ENCODE data around the gene PLXNA2.
A peak's percentile ranks its signal among the peaks of the same experiment; 100 is the strongest.

The PLXNA2 gene

GRCh38 chr1:208074353-208074752 lies 169.8 kb downstream of the PLXNA2 start:
- ATAC-seq: no peak
- no peak for TF ChIP-seq ARNTL (CRISPR knock-in tag; IDR thresholded peaks at IDR 0.05; ENCODE audit: borderline replicate concordance, low read depth)
- no peak for TF ChIP-seq CSDC2 (CRISPR knock-in tag; IDR thresholded peaks at IDR 0.05)
- TF ChIP-seq GLIS3 (CRISPR knock-in tag; IDR thresholded peaks at IDR 0.05): no peak
- no peak for TF ChIP-seq TOX (CRISPR knock-in tag; IDR thresholded peaks at IDR 0.05; ENCODE audit: borderline replicate concordance)
- no peak for TF ChIP-seq ZC3H10 (CRISPR knock-in tag; IDR thresholded peaks at IDR 0.05)
- TF ChIP-seq CREB5 (CRISPR knock-in tag; IDR thresholded peaks at IDR 0.05; ENCODE audit: low read depth): no peak
- no peak for TF ChIP-seq TSHZ2 (CRISPR knock-in tag; IDR thresholded peaks at IDR 0.05)
- TF ChIP-seq PPARA (CRISPR knock-in tag; IDR thresholded peaks at IDR 0.05; ENCODE audit: borderline replicate concordance): no peak
- no peak for TF ChIP-seq ZNF8 (CRISPR knock-in tag; IDR thresholded peaks at IDR 0.05)

DNA sequence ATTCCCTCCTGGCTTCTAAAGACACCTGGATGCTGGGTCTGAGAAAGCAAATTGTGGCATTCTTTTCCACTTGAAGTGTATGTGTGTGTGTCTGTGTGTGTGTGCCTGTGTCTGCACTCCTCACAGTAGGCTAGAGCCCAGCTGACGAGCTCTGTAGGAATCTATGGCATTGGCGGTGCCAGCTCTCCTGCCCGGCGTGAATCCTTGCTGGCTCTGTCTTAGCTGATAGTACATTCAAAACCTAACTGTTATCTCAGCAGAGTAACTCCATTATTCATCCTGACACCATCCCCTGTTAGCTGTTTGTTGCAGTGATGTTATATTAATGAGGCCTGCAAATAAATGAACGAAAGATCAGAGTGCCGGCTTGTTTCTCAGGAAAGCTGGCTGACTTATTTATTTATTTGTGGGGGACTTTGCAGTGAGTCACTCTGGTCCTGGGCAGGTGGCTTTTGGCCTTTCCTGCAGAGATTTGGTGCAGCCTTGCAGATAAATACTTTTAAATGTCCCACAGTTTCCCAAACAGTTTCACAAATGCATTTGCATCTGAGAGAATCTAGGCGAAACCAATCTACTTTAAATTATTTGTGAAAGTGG lies 172.7 kb downstream of the PLXNA2 start:
- TF ChIP-seq TCF4 (CRISPR knock-in tag; IDR thresholded peaks at IDR 0.05; ENCODE audit: borderline replicate concordance) (no peak), ZFP3 (CRISPR knock-in tag; IDR thresholded peaks at IDR 0.05) (peak; percentile 92)
- ATAC-seq: no peak

GRCh38 chr1:208069908-208070307 lies 174.3 kb downstream of the PLXNA2 start:
- TF ChIP-seq ARNTL (CRISPR knock-in tag; IDR thresholded peaks at IDR 0.05; ENCODE audit: borderline replicate concordance, low read depth) (no peak), BACH2 (CRISPR knock-in tag; IDR thresholded peaks at IDR 0.05; ENCODE audit: borderline replicate concordance) (no peak), SNAI2 (CRISPR knock-in tag; IDR thresholded peaks at IDR 0.05) (no peak), ESRRG (CRISPR knock-in tag; IDR thresholded peaks at IDR 0.05) (no peak), ZNF565 (CRISPR knock-in tag; conservative IDR thresholded peaks at IDR 0.05; ENCODE audit: low read depth) (no peak), ZNF70 (CRISPR knock-in tag; IDR thresholded peaks at IDR 0.05) (no peak), PPARA (CRISPR knock-in tag; IDR thresholded peaks at IDR 0.05; ENCODE audit: borderline replicate concordance) (no peak), CSDC2 (CRISPR knock-in tag; IDR thresholded peaks at IDR 0.05) (no peak), OSR1 (CRISPR knock-in tag; IDR thresholded peaks at IDR 0.05) (no peak)
- TF ChIP-seq, protein P1, sequence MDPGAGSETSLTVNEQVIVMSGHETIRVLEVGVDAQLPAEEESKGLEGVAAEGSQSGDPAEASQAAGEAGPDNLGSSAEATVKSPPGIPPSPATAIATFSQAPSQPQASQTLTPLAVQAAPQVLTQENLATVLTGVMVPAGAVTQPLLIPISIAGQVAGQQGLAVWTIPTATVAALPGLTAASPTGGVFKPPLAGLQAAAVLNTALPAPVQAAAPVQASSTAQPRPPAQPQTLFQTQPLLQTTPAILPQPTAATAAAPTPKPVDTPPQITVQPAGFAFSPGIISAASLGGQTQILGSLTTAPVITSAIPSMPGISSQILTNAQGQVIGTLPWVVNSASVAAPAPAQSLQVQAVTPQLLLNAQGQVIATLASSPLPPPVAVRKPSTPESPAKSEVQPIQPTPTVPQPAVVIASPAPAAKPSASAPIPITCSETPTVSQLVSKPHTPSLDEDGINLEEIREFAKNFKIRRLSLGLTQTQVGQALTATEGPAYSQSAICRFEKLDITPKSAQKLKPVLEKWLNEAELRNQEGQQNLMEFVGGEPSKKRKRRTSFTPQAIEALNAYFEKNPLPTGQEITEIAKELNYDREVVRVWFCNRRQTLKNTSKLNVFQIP (CRISPR knock-in tag; IDR thresholded peaks at IDR 0.05; ENCODE audit: borderline replicate concordance, low read depth): no peak
- ATAC-seq: no peak

- TF ChIP-seq TCF4 (CRISPR knock-in tag; IDR thresholded peaks at IDR 0.05; ENCODE audit: borderline replicate concordance): peak; percentile 50; the same call in 1 of the 2 replicates
- no peak for TF ChIP-seq ZFP30 (CRISPR knock-in tag; IDR thresholded peaks at IDR 0.05)
- no peak; the same call in 2 of the 3 replicates for ATAC-seq
Observed at GRCh38 chr1:208069317-208069716, 174.9 kb downstream of the PLXNA2 start.

DNA sequence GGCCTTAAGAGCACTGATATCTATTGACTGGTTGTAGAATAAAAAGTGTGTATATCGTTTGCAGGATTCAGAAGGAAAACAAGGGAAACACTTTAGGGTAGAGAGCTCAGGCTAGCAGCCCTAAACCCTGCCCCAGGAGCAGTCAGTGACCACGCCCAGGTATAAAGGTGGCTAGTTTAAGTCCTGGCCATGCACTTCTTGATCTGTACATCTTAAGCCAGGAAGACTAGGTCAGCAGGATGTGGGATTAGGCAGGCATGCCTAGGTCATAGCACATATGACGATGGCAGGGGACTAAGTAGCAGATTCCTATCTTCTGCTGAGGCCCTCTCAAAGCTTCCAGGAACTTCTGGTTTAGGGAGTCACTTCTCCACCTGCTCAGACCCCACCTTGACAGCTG lies 175.3 kb downstream of the PLXNA2 start:
- no peak for ATAC-seq

More for the DNA sequence above, 175.3 kb downstream of the PLXNA2 start:
- TF ChIP-seq OSR1 (CRISPR knock-in tag; IDR thresholded peaks at IDR 0.05) (no peak), TSHZ2 (CRISPR knock-in tag; IDR thresholded peaks at IDR 0.05) (no peak), CREB5 (CRISPR knock-in tag; IDR thresholded peaks at IDR 0.05; ENCODE audit: low read depth) (no peak), ISL1 (CRISPR knock-in tag; IDR thresholded peaks at IDR 0.05) (no peak), TCF4 (CRISPR knock-in tag; IDR thresholded peaks at IDR 0.05; ENCODE audit: borderline replicate concordance) (no peak), ARNTL (CRISPR knock-in tag; IDR thresholded peaks at IDR 0.05; ENCODE audit: borderline replicate concordance, low read depth) (no peak), ZC3H10 (CRISPR knock-in tag; IDR thresholded peaks at IDR 0.05) (no peak), GLIS3 (CRISPR knock-in tag; IDR thresholded peaks at IDR 0.05) (no peak), ESRRG (CRISPR knock-in tag; IDR thresholded peaks at IDR 0.05) (no peak), BACH2 (CRISPR knock-in tag; IDR thresholded peaks at IDR 0.05; ENCODE audit: borderline replicate concordance) (no peak), ZNF565 (CRISPR knock-in tag; conservative IDR thresholded peaks at IDR 0.05; ENCODE audit: low read depth) (no peak), ZNF8 (CRISPR knock-in tag; IDR thresholded peaks at IDR 0.05) (no peak), RARB (CRISPR knock-in tag; IDR thresholded peaks at IDR 0.05) (no peak)
- TF ChIP-seq, protein P2, sequence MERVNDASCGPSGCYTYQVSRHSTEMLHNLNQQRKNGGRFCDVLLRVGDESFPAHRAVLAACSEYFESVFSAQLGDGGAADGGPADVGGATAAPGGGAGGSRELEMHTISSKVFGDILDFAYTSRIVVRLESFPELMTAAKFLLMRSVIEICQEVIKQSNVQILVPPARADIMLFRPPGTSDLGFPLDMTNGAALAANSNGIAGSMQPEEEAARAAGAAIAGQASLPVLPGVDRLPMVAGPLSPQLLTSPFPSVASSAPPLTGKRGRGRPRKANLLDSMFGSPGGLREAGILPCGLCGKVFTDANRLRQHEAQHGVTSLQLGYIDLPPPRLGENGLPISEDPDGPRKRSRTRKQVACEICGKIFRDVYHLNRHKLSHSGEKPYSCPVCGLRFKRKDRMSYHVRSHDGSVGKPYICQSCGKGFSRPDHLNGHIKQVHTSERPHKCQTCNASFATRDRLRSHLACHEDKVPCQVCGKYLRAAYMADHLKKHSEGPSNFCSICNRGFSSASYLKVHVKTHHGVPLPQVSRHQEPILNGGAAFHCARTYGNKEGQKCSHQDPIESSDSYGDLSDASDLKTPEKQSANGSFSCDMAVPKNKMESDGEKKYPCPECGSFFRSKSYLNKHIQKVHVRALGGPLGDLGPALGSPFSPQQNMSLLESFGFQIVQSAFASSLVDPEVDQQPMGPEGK (CRISPR knock-in tag; IDR thresholded peaks at IDR 0.05; ENCODE audit: borderline replicate concordance): no peak
